Thoracic aorta (tissue), 2 donors: Measurements from ENCODE around the gene PIK3CA. TPM values are rescaled to one million over a fixed set of nuclear protein-coding genes. Genes with fewer than 3 reads are reported as not detected.

Source experiments
- ATAC-seq: fragments of 150-250 bp; one replicate; pipeline ENCODE4 v1.8.0; 2017; ENCODE audit warnings: low read depth; ENCODE audit not compliant: insufficient number of reproducible peaks, low FRiP score
- DNase-seq: peaks from one replicate; pipeline ENCODE4 v3.0.0-alpha.2; 2020; ENCODE audit warnings: low spot score
- H3K27ac ChIP-seq, 2 donors: fragments of 200-600 bp; sonication (generic); 1 replicate in 1 of 2; 2 replicates in 1 of 2; pipeline ENCODE4 v1.5.1; 2016; ENCODE audit warnings: mild to moderate bottlenecking in 2 of 2, moderate library complexity in 2 of 2
- H3K27me3 ChIP-seq: fragments of 200-600 bp; sonication (generic); replicated peaks from 2 replicates; pipeline ENCODE4 v1.6.0; 2016; ENCODE audit warnings: mild to moderate bottlenecking; ENCODE audit not compliant: insufficient read depth
- H3K36me3 ChIP-seq: fragments of 200-600 bp; sonication (generic); one replicate; pipeline ENCODE4 v1.5.1; 2016
- H3K4me1 ChIP-seq, 2 donors: fragments of 200-600 bp; sonication (generic); 1 replicate in 1 of 2; 2 replicates in 1 of 2; pipeline versions ENCODE4 v1.5.1 to v1.6.0; 2016; ENCODE audit warnings: low read depth in 2 of 2, mild to moderate bottlenecking in 1 of 2; ENCODE audit not compliant: control insufficient read depth in 1 of 2
- H3K4me3 ChIP-seq: fragments of 200-600 bp; sonication (generic); 2 replicates; pipeline ENCODE4 v1.5.1; 2016; ENCODE audit warnings: mild to moderate bottlenecking
- H3K9me3 ChIP-seq: fragments of 200-600 bp; sonication (generic); 2 replicates; pipeline ENCODE4 v1.5.1; 2016
- CTCF ChIP-seq: fragments of 200-600 bp; sonication (generic); IDR thresholded peaks from one replicate; pipeline ENCODE4 v1.5.1; 2019; ENCODE audit warnings: antibody characterized with exemption
- total RNA-seq, 2 donors: library from RNA; depleted of rRNA; stranded (reverse); fragments of >200 nt; gene quantifications; one replicate each; pipeline versions ENCODE4 v1.1.0 to v1.2.3, GENCODE V29; 2016

The PIK3CA gene
- total RNA-seq, 2 donors from 2014 or later, result 33.9 to 39.5 TPM

DNA sequence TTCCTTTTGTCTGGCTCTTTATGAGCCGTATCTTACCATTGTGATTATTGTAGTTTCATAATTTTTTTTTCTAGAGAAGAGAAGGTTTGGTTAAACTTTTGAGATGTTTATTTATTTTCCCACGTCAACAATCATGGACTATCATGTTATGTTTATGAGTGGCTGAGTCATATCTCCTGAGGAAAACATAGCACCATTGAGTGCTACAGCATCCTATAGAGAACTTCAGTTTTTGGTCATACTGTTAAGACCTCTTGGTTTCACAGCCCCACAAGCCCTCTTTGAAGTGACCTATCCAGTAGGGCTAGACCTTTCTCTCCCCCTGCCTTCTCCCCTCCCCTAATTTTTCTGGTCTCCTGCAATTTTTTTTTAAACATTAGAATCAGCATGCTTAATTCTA lies 20.8 kb downstream of the PIK3CA start:
- H3K4me3 ChIP-seq, result no peak overlapping the region
- peaks cover 0 to 8% of the 10 kb centered on the region in 2 donors for H3K4me1 ChIP-seq
- no peak for TF ChIP-seq CTCF

DNA sequence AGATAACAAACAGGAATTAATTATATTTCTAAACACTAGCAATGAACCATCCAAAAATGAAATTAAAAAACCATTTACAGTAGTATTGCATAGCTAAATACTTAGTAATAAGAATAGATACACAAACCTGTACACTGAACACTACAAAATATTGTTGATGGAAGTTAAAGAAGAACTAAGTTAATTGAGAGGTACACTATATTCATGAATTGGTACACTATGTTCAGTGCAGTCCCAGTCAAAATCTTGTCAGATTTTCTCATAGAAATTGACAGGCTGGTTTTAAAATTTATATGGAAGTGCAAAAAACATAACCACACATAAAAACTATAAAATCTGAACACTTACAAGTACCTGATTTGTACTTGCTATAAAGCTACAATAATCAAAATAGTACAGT lies 24.4 kb downstream of the PIK3CA start:
- Histone ChIP-seq H3K27me3 (no peaks in the 10 kb centered on the region), H3K9me3 (peaks cover 8% of the 10 kb centered on the region), H3K4me3 (no peak overlapping the region), H3K36me3 (no peaks in the 10 kb centered on the region), H3K4me1 (peaks cover 8 to 18% of the 10 kb centered on the region in 2 donors), H3K27ac (no peak overlapping the region)
- no peak for TF ChIP-seq CTCF
- no peak for DNase-seq
- ATAC-seq, result no peak

More for the DNA sequence above, 20.8 kb downstream of the PIK3CA start:
- Histone ChIP-seq H3K36me3 (no peaks in the 10 kb centered on the region), H3K27ac (no peak overlapping the region), H3K27me3 (no peaks in the 10 kb centered on the region), H3K9me3 (peaks cover 8% of the 10 kb centered on the region)
- ATAC-seq (no peak), DNase-seq (no peak)

- TF ChIP-seq CTCF, result no peak
- Histone ChIP-seq H3K4me1 (peaks cover 14 to 25% of the 10 kb centered on the region in 2 donors), H3K36me3 (no peaks in the 10 kb centered on the region), H3K9me3 (peaks cover 8% of the 10 kb centered on the region), H3K27me3 (no peaks in the 10 kb centered on the region), H3K4me3 (no peak overlapping the region), H3K27ac (no peak overlapping the region)
- DNase-seq (no peak), ATAC-seq (no peak)
Measured at GRCh38 chr3:179174316-179174715, 26.2 kb downstream of the PIK3CA start.

GRCh38 chr3:179174898-179175297 lies 26.7 kb downstream of the PIK3CA start:
- H3K27me3 ChIP-seq, result no peaks in the 10 kb centered on the region
- H3K27ac ChIP-seq, result peak overlapping the region in 1 of 2 donors; percentile 3
- no peaks in the 10 kb centered on the region for H3K36me3 ChIP-seq
- H3K9me3 ChIP-seq, result peaks cover 8% of the 10 kb centered on the region
- peaks cover 20 to 31% of the 10 kb centered on the region in 2 donors for H3K4me1 ChIP-seq
- no peak for DNase-seq
- TF ChIP-seq CTCF, result no peak
- peak overlapping the region; percentile 43 for H3K4me3 ChIP-seq
- ATAC-seq, result no peak

DNA sequence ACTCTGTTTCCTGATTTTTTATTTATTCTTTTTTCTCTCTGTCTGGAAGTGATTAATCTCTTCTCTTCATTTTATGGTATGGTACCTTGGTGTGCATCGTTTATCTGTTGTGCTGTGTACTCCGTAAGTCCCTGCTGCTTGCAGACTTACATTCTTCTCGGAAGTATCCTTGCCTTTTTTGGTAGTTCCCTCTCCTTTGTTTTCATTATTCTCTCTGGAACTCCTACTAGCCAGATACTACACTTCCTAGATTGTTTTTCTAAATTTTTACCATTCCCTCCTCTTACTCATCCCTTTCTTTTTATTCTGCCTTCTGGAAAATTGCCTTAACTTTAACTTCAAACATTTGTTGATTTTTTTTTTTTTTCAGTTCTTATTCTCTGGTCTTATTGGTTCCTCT lies 27.2 kb downstream of the PIK3CA start:
- peaks cover 8% of the 10 kb centered on the region for H3K9me3 ChIP-seq
- no peak for TF ChIP-seq CTCF
- ATAC-seq (no peak), DNase-seq (no peak)
- no peaks in the 10 kb centered on the region for H3K36me3 ChIP-seq
- H3K4me1 ChIP-seq, result peaks cover 24 to 35% of the 10 kb centered on the region in 2 donors
- H3K27me3 ChIP-seq, result no peaks in the 10 kb centered on the region
- peak overlapping the region in 1 of 2 donors; percentile 3 for H3K27ac ChIP-seq
- peak overlapping the region; percentile 43 for H3K4me3 ChIP-seq
